GM12878 (cell line): Measurements from ENCODE around the gene PRKG1. TPM values are rescaled to one million over a fixed set of nuclear protein-coding genes. Genes with fewer than 3 reads are reported as not detected.

Experiments used
- ATAC-seq: fragments of 200-7000 bp; cut with Tn5 transposase; 3 replicates; pipeline ENCODE4 v1.9.1; 2020; ENCODE audit warnings: mild to moderate bottlenecking, moderate library complexity
- BruUV-seq: library from RNA; stranded (reverse); fragments of 400-500 nt; replicated peaks from 2 replicates; lab custom pipeline; 2021; lab: Mats Ljungman, UMichigan
- CTCF ChIA-PET: fragments of 300-600 bp; sonication (Branson Sonifier 250); formaldehyde crosslinking; extraction: SDS; loops from one replicate; lab custom pipeline; 2021; ENCODE audit warnings: inconsistent platforms; lab: Yijun Ruan, JAX
- POLR2A ChIA-PET: fragments of 350-600 bp; formaldehyde crosslinking; extraction: SDS; loops from one replicate; lab custom pipeline; 2021; ENCODE audit warnings: inconsistent platforms; lab: Charles Lee
- RAD21 ChIA-PET: fragments of 300-600 bp; sonication (Branson Sonifier 250); formaldehyde crosslinking; loops from one replicate; lab custom pipeline; 2023; ENCODE audit warnings: antibody characterized with exemption; ENCODE audit not compliant: unreplicated experiment; lab: Charles Lee
- SMC1A ChIA-PET: fragments of 300-600 bp; sonication (Branson Sonifier 250); formaldehyde crosslinking; loops from one replicate; lab custom pipeline; 2023; ENCODE audit not compliant: unreplicated experiment, uncharacterized antibody; lab: Charles Lee
- DNase-seq: peaks from one replicate; pipeline ENCODE4 v3.0.0-alpha.2; 2011; ENCODE audit warnings: low read depth, low spot score
- FAIRE-seq: peaks from 3 replicates; lab custom pipeline; 2011; peaks lifted over from hg19 to GRCh38; lab: Jason Lieb, UNC
- H2AFZ ChIP-seq: 2 replicates; pipeline ENCODE4 v1.6.0; 2011; ENCODE audit warnings: low read depth, low read length, control low read depth; ENCODE audit not compliant: control insufficient read depth
- H3K27ac ChIP-seq: 2 replicates; pipeline ENCODE4 v1.5.1; 2011; ENCODE audit warnings: control low read depth; ENCODE audit not compliant: control insufficient read depth, insufficient read depth
- H3K27me3 ChIP-seq, 2 experiments: replicated peaks in 1 of 2; 2 replicates each; pipeline versions ENCODE4 v1.6.0 to v1.6.1; 2011; ENCODE audit warnings: low read length in 1 of 2; ENCODE audit not compliant: control insufficient read depth in 2 of 2, insufficient read depth in 2 of 2
- H3K36me3 ChIP-seq, 2 experiments: 2 replicates each; pipeline ENCODE4 v1.5.1; 2011; ENCODE audit warnings: low read length in 1 of 2; ENCODE audit not compliant: control insufficient read depth in 2 of 2, insufficient read depth in 2 of 2
- H3K4me1 ChIP-seq: 2 replicates; pipeline ENCODE4 v1.6.1; 2011; ENCODE audit warnings: mild to moderate bottlenecking, low read length, moderate library complexity, mixed read lengths; ENCODE audit not compliant: control insufficient read depth, insufficient read depth
- H3K4me2 ChIP-seq: 2 replicates; pipeline ENCODE4 v1.6.0; 2011; ENCODE audit warnings: control low read depth; ENCODE audit not compliant: control insufficient read depth, insufficient read depth
- H3K4me3 ChIP-seq: fragments of 200-600 bp; sonication (generic); 2 replicates; pipeline ENCODE4 v1.5.1; 2016
- H3K79me2 ChIP-seq: 2 replicates; pipeline ENCODE4 v1.6.0; 2011; ENCODE audit warnings: low read length; ENCODE audit not compliant: control insufficient read depth, insufficient read depth
- H3K9ac ChIP-seq: 2 replicates; pipeline ENCODE4 v1.8.0; 2011; ENCODE audit warnings: low read length, control low read depth, mixed read lengths; ENCODE audit not compliant: control insufficient read depth, insufficient read depth
- H3K9me3 ChIP-seq: replicated peaks from 3 replicates; pipeline ENCODE4 v1.5.1; 2011; ENCODE audit warnings: mild to moderate bottlenecking, low read length; ENCODE audit not compliant: control insufficient read depth, insufficient read depth
- H4K20me1 ChIP-seq: 2 replicates; pipeline ENCODE4 v1.6.0; 2011; ENCODE audit not compliant: control insufficient read depth, insufficient read depth
- BMI1 ChIP-seq: fragments of 450-650 bp; IDR thresholded peaks from 2 replicates; pipeline ENCODE4 v1.6.1; 2016; ENCODE audit warnings: mild to moderate bottlenecking, moderate library complexity, borderline replicate concordance
- CBX3 ChIP-seq: fragments of 200-600 bp; sonication (generic); IDR thresholded peaks from 2 replicates; pipeline ENCODE4 v1.6.1; 2016; ENCODE audit warnings: low read depth, borderline replicate concordance
- CREB1 ChIP-seq: IDR thresholded peaks from 2 replicates; pipeline ENCODE4 v1.6.1; 2012; ENCODE audit warnings: low read depth, mild to moderate bottlenecking, inconsistent platforms
- E2F8 ChIP-seq: fragments of 450-650 bp; IDR thresholded peaks from 2 replicates; pipeline ENCODE4 v1.6.1; 2018; ENCODE audit warnings: mild to moderate bottlenecking, low read depth, moderate library complexity; ENCODE audit not compliant: partially characterized antibody
- HDAC2 ChIP-seq: fragments of 200-600 bp; sonication (generic); IDR thresholded peaks from 2 replicates; pipeline ENCODE4 v1.6.1; 2017
- HDAC6 ChIP-seq: fragments of 200-600 bp; sonication (generic); IDR thresholded peaks from one replicate; pipeline ENCODE4 v1.8.0; 2017; ENCODE audit warnings: antibody characterized with exemption; ENCODE audit not compliant: unreplicated experiment
- IKZF2 ChIP-seq, 2 experiments: fragments of 450-650 bp; IDR thresholded peaks; 2 replicates each; pipeline ENCODE4 v1.6.1; 2017; ENCODE audit warnings: mild to moderate bottlenecking in 2 of 2, moderate library complexity in 2 of 2
- LARP7 ChIP-seq: fragments of 450-650 bp; IDR thresholded peaks from 2 replicates; pipeline ENCODE4 v1.6.1; 2017; ENCODE audit warnings: mild to moderate bottlenecking
- NR2C2 ChIP-seq: IDR thresholded peaks from 2 replicates; pipeline ENCODE4 v1.6.1; 2011; ENCODE audit warnings: borderline replicate concordance, low read depth; ENCODE audit not compliant: control insufficient read depth, insufficient read length
- RAD51 ChIP-seq: fragments of 450-650 bp; IDR thresholded peaks from 2 replicates; pipeline ENCODE4 v1.6.1; 2016; ENCODE audit warnings: moderate library complexity, mild to moderate bottlenecking, inconsistent platforms
- RCOR1 ChIP-seq: conservative IDR thresholded peaks from 2 replicates; pipeline ENCODE4 v1.6.1; 2012; ENCODE audit warnings: low read depth, low read length, improper control_type of control experiment
- SREBF1 ChIP-seq: IDR thresholded peaks from 2 replicates; pipeline ENCODE4 v1.6.1; 2012; ENCODE audit warnings: mild to moderate bottlenecking, low read length
- STAT3 ChIP-seq: IDR thresholded peaks from 2 replicates; pipeline ENCODE4 v1.6.1; 2011; ENCODE audit warnings: low read depth, low read length, improper control_type of control experiment
- SUPT20H ChIP-seq: IDR thresholded peaks from 2 replicates; pipeline ENCODE4 v1.6.1; 2011; ENCODE audit warnings: low read depth, mild to moderate bottlenecking, low read length, moderate library complexity, borderline replicate concordance; ENCODE audit not compliant: control insufficient read depth
- TBL1XR1 ChIP-seq: IDR thresholded peaks from 2 replicates; pipeline ENCODE4 v1.6.1; 2012; ENCODE audit warnings: low read depth, low read length, improper control_type of control experiment
- USF2 ChIP-seq: IDR thresholded peaks from 2 replicates; pipeline ENCODE4 v1.6.1; 2011; ENCODE audit warnings: low read depth, low read length, improper control_type of control experiment, borderline replicate concordance
- ZBTB40 ChIP-seq: fragments of 450-650 bp; IDR thresholded peaks from 2 replicates; pipeline ENCODE4 v1.6.1; 2016; ENCODE audit warnings: mild to moderate bottlenecking, moderate library complexity, borderline replicate concordance
- ZNF384 ChIP-seq: IDR thresholded peaks from 2 replicates; pipeline ENCODE4 v1.6.1; 2012; ENCODE audit warnings: low read depth, mild to moderate bottlenecking, low read length, improper control_type of control experiment, borderline replicate concordance
- WGBS: methylation state at CpG from one replicate; pipeline ENCODE4 v1.1.6; 2016; ENCODE audit warnings: low lambda C conversion rate; ENCODE audit not compliant: insufficient replicate concordance, insufficient coverage; ENCODE audit errors: missing lambda C conversion rate; 5-methylcytosine and 5-hydroxymethylcytosine counted together
- in situ Hi-C: fragments of 300-500 bp; cut with MboI; formaldehyde crosslinking; loops from 9 replicates; pipeline ENCODE4 v1.14.3; 2018; ENCODE audit warnings: mixed read lengths
- intact Hi-C: fragments of 100-400 bp; cut with micrococcal nuclease; formaldehyde crosslinking; loops from one replicate; pipeline ENCODE4 v1.14.2; 2022; ENCODE audit not compliant: unreplicated experiment
- polyA plus RNA-seq, 11 experiments: library from polyadenylated mRNA; depleted of rRNA in 4 of 11; unstranded in 6 of 11; stranded (reverse) in 5 of 11; fragments of >200 nt; fragmentation: Nextera tagmentation in 4 of 11; fragmentation: Illumina TruSeq in 1 of 11; extraction: Ambion mirVana in 4 of 11; extraction: Trizol in 1 of 11; gene quantifications; 1 replicate in 1 of 11; 2 replicates in 10 of 11; pipeline versions ENCODE4 v1.2.1 to v1.2.3, GENCODE V29; 2011 to 2016; ENCODE audit warnings: inconsistent platforms in 2 of 11, missing spikeins in 2 of 11, low read depth in 1 of 11
- total RNA-seq, 4 experiments: library from RNA; depleted of rRNA in 3 of 4; stranded (reverse); fragments of >200 nt in 3 of 4; fragmentation: Illumina TruSeq in 1 of 4; extraction: Trizol in 1 of 4; gene quantifications; 2 replicates each; pipeline versions ENCODE4 v1.2.1 to v1.2.3, GENCODE V29; 2013 to 2021
- TF ChIP-seq, protein P1 (sequence below): IDR thresholded peaks from 2 replicates; pipeline ENCODE4 v1.6.1; 2012; ENCODE audit warnings: low read depth, low read length, improper control_type of control experiment

PRKG1 gene
- total and polyA plus RNA-seq, 10 of the 15 experiments (the other 5 are each of a cell fraction or from before 2014, with no cell fraction given) = 0.04 to 0.05 TPM; not detected in 8

GRCh38 chr10:51121861-51122260 lies 47.6 kb downstream of the PRKG1 start:
- no peaks in the 10 kb centered on the region for H3K4me1 ChIP-seq
- in situ Hi-C loops (no loop called here), intact Hi-C loops (no loop called here)
- TF ChIP-seq RAD51 (no peak), CREB1 (no peak), SUPT20H (no peak), TBL1XR1 (no peak), CBX3 (no peak), E2F8 (no peak), STAT3 (no peak), BMI1 (no peak), ZNF384 (no peak), HDAC2 (no peak), SREBF1 (no peak), HDAC6 (no peak), RCOR1 (no peak), NR2C2 (no peak), ZBTB40 (no peak), USF2 (no peak), IKZF2 (IDR thresholded peaks at IDR 0.05) (no peak), LARP7 (no peak)
- TF ChIP-seq, protein P1, sequence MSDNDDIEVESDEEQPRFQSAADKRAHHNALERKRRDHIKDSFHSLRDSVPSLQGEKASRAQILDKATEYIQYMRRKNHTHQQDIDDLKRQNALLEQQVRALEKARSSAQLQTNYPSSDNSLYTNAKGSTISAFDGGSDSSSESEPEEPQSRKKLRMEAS = no peak
- ATAC-seq = no peak
- no peaks in the 10 kb centered on the region for H3K9me3 ChIP-seq
- H2AFZ ChIP-seq = no peak overlapping the region
- FAIRE-seq = no peak
- no peak overlapping the region for H3K9ac ChIP-seq
- ChIA-PET CTCF (no interaction called here), POLR2A (no interaction called here), SMC1A (no interaction called here), RAD21 (no interaction called here)
- no peak overlapping the region for H3K4me2 ChIP-seq
- DNase-seq = no peak
- H3K36me3 ChIP-seq = no peaks in the 10 kb centered on the region
- H3K4me3 ChIP-seq = no peak overlapping the region
- no TSS peak for BruUV-seq
- H3K79me2 ChIP-seq = no peaks in the 10 kb centered on the region
- no peaks in the 10 kb centered on the region for H3K27me3 ChIP-seq
- H4K20me1 ChIP-seq = no peaks in the 10 kb centered on the region
- WGBS = 62% methylated on average over 4 of the region's 4 CpGs
- no peak overlapping the region for H3K27ac ChIP-seq
